RWPE2 (cell line): ENCODE measurements around the gene R3HDM2.

Experiments
- ATAC-seq: fragments of 200-7000 bp; cut with Tn5 transposase; 3 replicates; pipeline ENCODE4 v1.9.1; 2021; ENCODE audit warnings: low read depth
- DNase-seq: peaks from one replicate; pipeline ENCODE4 v3.0.0-alpha.2; 2020; ENCODE audit warnings: low spot score
- H3K27ac ChIP-seq: fragments of 450-650 bp; 2 replicates; pipeline ENCODE4 v1.5.1; 2017; ENCODE audit warnings: mild to moderate bottlenecking; ENCODE audit not compliant: poor library complexity, severe bottlenecking
- H3K27me3 ChIP-seq: fragments of 250-450 bp; sonication (Bioruptor Pico); 2 replicates; pipeline ENCODE4 v1.5.1; 2021; ENCODE audit warnings: mild to moderate bottlenecking, moderate library complexity; ENCODE audit not compliant: insufficient read depth, poor library complexity, severe bottlenecking
- H3K36me3 ChIP-seq: fragments of 250-450 bp; sonication (Bioruptor Pico); 2 replicates; pipeline ENCODE4 v1.5.1; 2020; ENCODE audit warnings: low read depth, mild to moderate bottlenecking, moderate library complexity
- H3K4me1 ChIP-seq: fragments of 250-450 bp; sonication (Bioruptor Pico); 2 replicates; pipeline ENCODE4 v1.5.1; 2021; ENCODE audit warnings: mild to moderate bottlenecking, moderate library complexity; ENCODE audit not compliant: insufficient read depth, poor library complexity, severe bottlenecking
- H3K4me3 ChIP-seq: fragments of 250-450 bp; sonication (Bioruptor Pico); 2 replicates; pipeline ENCODE4 v1.5.1; 2021; ENCODE audit warnings: mild to moderate bottlenecking, moderate library complexity; ENCODE audit not compliant: severe bottlenecking
- H3K9me3 ChIP-seq: fragments of 250-450 bp; sonication (Bioruptor Pico); 2 replicates; pipeline ENCODE4 v1.5.1; 2021; ENCODE audit warnings: mild to moderate bottlenecking, moderate library complexity; ENCODE audit not compliant: severe bottlenecking
- TF ChIP-seq, protein P1 (sequence below): fragments of 450-650 bp; IDR thresholded peaks from one replicate; pipeline ENCODE4 v1.5.1; 2017; ENCODE audit warnings: mild to moderate bottlenecking, moderate library complexity; ENCODE audit not compliant: poor library complexity, severe bottlenecking

Gene R3HDM2

DNA sequence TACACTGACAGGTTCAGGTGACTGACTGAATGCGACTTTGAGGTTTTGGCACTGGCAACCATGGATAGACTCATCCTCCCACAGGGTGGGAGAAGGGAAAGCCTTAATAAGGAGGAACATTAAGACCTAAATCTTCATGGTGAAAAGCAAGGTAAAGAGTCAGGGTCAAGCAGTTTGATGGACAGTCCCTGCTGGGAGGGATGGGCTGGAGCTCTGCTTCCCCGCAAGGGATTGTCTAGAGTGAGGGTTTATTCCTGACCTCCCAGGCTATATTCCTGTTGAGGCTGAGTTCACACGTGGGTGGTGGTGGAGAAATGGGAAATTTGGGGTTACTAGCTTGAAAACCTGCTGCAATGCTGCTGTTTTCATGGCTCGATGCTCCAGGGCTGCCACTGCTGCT lies 170.5 kb downstream of the R3HDM2 start:
- H3K4me1 ChIP-seq = no peaks in the 10 kb centered on the region
- no peak overlapping the region for H3K4me3 ChIP-seq
- no peaks in the 10 kb centered on the region for H3K27me3 ChIP-seq
- TF ChIP-seq, protein P1, sequence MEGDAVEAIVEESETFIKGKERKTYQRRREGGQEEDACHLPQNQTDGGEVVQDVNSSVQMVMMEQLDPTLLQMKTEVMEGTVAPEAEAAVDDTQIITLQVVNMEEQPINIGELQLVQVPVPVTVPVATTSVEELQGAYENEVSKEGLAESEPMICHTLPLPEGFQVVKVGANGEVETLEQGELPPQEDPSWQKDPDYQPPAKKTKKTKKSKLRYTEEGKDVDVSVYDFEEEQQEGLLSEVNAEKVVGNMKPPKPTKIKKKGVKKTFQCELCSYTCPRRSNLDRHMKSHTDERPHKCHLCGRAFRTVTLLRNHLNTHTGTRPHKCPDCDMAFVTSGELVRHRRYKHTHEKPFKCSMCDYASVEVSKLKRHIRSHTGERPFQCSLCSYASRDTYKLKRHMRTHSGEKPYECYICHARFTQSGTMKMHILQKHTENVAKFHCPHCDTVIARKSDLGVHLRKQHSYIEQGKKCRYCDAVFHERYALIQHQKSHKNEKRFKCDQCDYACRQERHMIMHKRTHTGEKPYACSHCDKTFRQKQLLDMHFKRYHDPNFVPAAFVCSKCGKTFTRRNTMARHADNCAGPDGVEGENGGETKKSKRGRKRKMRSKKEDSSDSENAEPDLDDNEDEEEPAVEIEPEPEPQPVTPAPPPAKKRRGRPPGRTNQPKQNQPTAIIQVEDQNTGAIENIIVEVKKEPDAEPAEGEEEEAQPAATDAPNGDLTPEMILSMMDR = no peak
- no peak overlapping the region for H3K27ac ChIP-seq
- no peak for ATAC-seq
- no peaks in the 10 kb centered on the region for H3K9me3 ChIP-seq
- H3K36me3 ChIP-seq = peaks cover 66% of the 10 kb centered on the region
- DNase-seq = no peak

DNA sequence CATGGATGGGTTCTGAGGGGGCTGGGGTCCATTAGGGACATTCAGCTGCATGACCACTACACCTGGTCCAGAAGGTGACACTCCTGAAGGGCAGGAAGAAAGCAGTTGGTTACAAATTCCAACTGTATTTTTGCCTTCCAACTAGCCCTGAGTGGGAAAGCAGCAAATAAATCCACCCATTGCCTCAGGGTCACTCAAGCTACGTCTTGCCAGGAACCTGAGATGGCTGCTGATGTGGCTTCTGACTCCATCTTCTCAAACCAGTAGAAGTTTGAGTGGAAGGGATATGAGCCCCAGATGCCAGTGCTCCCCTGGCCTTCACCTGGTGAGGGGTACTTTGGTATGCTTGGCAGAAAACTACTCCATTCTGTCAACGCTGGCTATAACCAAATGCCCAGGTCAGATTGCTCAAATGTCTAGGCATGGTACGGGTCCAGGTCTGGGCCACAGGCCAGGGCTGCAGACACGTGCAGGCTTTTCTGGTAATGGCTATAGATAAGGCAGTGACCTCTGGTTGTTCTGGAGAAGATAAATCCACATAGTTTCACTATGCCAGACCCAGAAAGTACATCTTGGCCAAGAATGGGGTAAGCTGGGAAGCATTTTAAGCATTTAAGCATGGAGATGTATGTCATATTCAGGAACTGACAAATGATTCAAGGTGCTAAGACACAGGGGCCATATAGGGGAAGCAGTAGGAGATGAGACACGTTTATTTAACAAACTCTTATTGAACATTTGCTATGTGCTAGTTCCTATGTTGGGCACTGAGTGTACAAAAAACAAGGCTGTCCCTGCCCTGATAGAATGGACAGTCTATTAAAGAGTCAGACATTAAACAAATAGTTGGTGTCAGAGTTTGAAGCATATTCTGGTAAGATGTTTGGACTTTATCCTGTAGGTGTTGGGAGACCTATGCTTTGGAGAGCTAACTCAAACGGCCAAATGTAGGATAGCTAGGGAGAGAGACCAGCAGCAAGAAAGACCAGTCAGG lies 171.6 kb downstream of the R3HDM2 start:
- no peaks in the 10 kb centered on the region for H3K9me3 ChIP-seq
- DNase-seq = no peak
- TF ChIP-seq, protein P1 = no peak
- H3K4me3 ChIP-seq = no peak overlapping the region
- no peak for ATAC-seq
- no peaks in the 10 kb centered on the region for H3K27me3 ChIP-seq
- no peak overlapping the region for H3K27ac ChIP-seq
- peaks cover 59% of the 10 kb centered on the region for H3K36me3 ChIP-seq
- H3K4me1 ChIP-seq = no peaks in the 10 kb centered on the region

DNA sequence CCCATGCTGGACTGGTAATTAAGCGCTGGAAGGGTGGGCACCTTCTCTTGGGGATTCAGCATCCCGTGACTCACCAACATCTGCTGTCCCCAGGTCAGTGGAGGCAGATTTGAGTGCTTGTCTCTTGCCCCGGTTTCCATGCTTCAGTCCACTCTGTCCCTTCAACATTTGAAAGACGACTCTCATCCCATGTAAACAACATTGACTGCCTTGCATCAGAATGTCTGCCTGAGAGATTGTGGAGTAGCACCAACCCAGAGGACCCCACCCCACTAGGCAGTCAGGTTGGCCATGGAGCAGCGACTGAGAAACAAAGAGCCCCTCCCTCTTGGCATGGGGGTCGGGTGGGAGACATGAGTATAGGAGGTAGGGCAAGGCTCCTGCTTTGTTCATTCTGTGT lies 174.9 kb downstream of the R3HDM2 start:
- Histone ChIP-seq H3K9me3 (no peaks in the 10 kb centered on the region), H3K36me3 (peaks cover 35% of the 10 kb centered on the region), H3K4me1 (no peaks in the 10 kb centered on the region), H3K4me3 (no peak overlapping the region), H3K27me3 (no peaks in the 10 kb centered on the region), H3K27ac (no peak overlapping the region)
- DNase-seq (no peak), ATAC-seq (no peak)
- TF ChIP-seq, protein P1 = no peak

DNA sequence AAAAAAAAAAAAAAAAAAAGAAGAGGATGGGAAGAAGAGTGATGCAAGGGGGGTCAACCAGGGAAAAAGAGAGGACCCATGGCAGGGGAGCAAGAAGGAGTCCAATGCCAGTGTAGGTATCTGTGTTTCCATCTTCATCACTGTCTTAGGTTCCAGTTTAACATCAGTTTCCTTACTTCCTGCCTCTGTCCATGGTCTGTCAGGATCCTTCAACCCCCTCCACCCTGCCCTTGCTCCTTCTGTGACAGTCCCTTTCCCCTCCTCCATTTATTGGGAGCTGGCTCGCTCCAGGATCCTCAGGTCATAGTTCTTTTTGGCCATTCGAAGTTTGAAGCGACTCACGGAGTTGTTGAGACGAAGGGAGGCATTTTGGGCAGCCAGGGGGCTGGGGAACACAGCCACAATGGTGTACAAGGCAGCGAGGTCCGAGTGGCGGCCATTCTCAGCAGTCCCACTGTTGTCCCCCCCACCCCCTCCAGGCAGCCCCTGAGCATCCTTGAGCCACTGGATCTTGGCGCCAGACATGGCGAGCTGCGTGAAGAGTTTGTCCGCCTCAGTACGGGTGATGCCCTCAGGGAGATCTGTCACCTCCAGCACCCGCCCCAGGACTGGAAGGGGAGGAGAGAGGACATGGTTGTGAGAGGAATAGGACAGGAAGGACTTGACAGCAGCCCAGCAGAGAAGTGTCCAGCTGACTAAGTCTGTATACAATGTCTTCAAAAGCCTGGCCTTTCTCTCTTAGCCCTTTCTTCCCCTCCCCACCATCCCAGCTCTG lies 176.2 kb downstream of the R3HDM2 start:
- H3K36me3 ChIP-seq = peaks cover 32% of the 10 kb centered on the region
- ATAC-seq = no peak
- no peaks in the 10 kb centered on the region for H3K27me3 ChIP-seq
- no peak overlapping the region for H3K4me3 ChIP-seq
- DNase-seq = no peak
- TF ChIP-seq, protein P1 = no peak
- no peaks in the 10 kb centered on the region for H3K9me3 ChIP-seq
- H3K4me1 ChIP-seq = no peaks in the 10 kb centered on the region
- H3K27ac ChIP-seq = no peak overlapping the region
